NCI-H2171 treated with DMSO at 0.1 percent for 48 hours (cell line): ENCODE measurements around the gene PHACTR3.

Experiments
- DNase-seq: peaks from one replicate; lab custom pipeline; 2025; lab: John Stamatoyannopoulos, UW

The PHACTR3 gene

GRCh38 chr20:59777331-59777725 lies 173.0 kb downstream of the PHACTR3 start:
- DNase-seq: no peak

DNA sequence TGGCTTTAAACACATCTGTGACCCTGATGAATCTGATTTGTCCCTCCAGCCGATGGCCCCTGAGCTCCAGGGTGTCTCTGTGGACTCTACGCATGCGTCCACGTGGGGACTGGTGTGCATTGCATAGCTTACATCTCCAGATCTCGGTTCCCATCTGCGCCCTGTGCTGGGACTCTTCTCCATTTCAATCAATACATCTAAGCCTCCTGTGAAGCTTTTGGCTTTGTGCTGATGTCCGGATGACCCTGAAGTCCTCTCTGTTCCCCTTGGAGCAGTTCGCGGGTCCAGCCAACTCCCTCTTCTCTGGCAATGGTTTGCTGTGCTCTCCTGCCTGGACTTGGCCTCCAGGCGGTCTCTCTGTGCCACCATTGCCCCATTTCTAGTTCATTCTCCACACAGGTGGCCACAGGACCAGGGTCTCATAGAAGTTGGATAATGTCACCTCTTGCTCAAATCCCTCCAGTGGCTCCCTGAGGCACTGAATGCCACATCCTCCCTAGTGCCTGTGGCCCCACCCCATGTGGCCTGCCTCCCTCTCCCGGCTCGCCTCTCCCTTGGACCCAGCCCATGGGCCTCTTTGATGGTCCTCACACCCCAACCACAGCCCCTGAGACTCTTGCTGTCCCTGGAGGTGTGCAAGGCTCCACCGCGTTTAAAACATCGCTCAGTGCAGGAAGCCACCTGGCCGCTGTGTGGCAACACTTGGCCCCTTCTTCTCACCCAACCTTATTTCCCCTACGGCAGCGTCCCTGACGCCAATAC lies 173.7 kb downstream of the PHACTR3 start:
- DNase-seq: no peak

DNA sequence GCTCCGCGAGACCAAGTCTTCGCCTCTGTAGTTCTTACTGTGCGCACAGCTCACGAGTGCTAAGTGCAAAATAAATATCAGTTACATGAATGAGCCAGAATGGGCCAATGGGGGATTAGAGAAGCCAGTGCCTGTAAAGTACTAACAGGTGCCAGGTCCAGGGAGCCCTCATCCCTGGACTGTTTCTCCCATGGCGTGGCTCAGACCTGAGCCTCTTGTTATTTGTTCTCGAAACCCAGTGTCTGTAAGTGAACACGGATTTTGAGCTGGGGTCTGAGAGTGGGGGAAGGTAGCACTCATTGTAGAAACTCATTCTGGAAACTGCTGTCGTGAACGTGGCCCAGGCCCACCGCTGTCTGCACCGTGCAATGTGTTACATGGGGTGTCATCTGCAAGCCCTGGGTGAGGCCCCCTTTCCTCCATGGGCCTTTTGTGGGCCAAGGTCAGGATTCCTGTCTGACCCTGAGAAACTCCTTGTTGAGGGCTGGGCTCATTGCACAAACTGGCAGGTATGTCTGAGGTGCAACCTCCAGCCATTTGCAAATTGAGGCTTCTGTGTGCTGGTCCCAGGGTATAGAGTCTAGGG lies 174.4 kb downstream of the PHACTR3 start:
- DNase-seq: no peak

DNA sequence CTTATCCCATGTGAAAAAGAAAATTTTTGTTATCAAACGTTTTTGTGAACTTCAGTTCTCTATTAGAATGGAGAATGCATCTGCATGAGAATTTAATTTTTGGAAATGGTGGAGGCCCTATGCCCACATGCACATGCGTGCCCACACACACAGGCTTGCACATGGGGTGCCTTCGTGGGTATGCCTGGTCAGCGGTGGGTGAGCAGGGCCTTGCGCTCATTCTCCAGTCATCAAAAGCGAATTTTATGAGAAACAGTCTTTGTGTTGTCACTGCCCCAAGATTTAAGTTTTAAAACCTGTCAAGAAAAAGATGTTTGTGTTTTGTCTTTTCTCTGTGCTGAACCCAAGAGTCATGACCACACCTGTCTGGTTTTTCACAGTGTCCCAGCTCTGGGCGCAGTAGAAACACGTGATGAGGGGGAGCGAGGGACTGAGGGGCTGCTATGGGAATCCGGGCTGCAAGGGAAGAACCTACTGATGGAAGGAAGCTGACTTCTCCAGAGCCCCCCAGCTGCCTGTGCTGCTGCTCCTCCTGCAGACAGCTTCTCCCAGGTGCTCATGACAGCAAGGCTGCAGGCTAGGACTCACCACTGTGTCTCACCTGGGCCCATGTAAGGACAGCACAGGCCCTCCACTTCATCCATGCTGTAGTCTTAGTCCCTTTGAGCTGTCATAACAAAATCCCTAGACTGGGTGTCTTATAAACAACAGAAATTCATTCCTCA lies 175.5 kb downstream of the PHACTR3 start:
- DNase-seq: no peak

- no peak for DNase-seq
These were observed 176.3 kb downstream of the PHACTR3 start for GRCh38 chr20:59780494-59781185.

DNA sequence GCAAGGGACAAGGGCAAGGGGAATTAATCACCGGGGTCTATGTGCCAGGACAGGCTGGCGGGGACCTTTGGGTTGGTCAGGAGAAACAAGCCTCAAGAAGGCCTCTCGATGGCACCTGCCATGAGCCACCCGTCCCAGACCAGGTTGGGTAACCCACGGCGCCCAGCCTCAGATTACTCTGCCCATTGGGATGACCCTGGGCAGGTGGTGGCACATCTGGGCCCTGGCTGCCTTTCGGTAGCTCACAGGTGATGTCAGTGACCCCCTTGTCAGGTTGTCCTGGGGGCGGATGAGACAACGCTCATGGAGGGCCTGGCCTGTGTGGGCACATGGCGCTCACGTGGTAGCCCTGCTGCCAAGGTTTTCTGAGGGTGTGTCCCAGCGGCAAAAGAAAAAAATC lies 176.9 kb downstream of the PHACTR3 start:
- no peak for DNase-seq

DNA sequence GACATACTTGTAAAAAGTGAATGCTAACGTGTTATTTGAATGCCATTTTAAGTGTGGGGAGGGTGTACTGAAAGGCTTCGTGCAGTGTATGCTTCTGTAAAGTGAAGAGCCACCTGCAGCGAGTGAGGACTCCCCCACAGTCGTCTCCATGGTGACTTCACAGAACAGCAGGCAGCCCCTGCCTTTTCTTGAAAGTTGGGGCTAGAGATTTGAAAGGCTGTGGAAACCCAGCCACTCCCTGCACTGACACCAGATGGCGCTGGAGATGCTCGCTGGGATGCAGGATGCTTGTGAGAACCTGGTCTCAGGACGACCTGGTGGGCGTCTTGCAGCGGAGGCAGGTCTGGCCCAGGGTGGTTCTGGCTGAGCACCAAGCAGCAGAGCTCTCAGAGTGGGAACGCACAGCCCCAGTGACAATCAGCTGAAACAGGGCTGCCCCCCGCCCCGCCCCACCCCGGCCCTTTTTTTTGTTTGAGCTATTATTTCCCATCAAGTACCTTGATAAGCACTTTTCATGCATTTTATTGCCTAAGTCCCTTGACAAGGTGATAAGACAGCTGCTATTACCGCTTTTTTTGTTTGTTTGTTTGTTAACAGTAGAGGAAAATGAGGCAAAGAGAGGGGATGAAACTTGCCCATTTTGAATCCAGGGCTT lies 178.8 kb downstream of the PHACTR3 start:
- peak; percentile 58 for DNase-seq

- no peak for DNase-seq
These were observed 179.3 kb downstream of the PHACTR3 start for GRCh38 chr20:59783641-59784010.

GRCh38 chr20:59784365-59784764 lies 180.0 kb downstream of the PHACTR3 start:
- no peak for DNase-seq

GRCh38 chr20:59784791-59785668 lies 180.7 kb downstream of the PHACTR3 start:
- DNase-seq: no peak

DNA sequence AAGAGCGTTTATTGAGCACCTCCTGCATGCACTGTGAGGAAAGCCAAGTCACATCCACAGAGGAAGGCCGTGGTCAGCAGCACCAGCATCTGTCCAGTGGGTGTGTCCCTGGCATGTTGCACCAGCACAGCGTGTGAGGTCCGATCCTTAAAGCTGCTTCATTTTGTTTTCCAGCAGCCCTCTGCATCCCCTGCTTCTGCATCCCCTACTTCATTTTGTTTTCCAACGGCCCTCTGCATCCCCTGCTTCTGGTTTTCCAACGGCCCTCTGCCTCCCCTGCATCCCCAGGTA lies 181.3 kb downstream of the PHACTR3 start:
- no peak for DNase-seq

DNA sequence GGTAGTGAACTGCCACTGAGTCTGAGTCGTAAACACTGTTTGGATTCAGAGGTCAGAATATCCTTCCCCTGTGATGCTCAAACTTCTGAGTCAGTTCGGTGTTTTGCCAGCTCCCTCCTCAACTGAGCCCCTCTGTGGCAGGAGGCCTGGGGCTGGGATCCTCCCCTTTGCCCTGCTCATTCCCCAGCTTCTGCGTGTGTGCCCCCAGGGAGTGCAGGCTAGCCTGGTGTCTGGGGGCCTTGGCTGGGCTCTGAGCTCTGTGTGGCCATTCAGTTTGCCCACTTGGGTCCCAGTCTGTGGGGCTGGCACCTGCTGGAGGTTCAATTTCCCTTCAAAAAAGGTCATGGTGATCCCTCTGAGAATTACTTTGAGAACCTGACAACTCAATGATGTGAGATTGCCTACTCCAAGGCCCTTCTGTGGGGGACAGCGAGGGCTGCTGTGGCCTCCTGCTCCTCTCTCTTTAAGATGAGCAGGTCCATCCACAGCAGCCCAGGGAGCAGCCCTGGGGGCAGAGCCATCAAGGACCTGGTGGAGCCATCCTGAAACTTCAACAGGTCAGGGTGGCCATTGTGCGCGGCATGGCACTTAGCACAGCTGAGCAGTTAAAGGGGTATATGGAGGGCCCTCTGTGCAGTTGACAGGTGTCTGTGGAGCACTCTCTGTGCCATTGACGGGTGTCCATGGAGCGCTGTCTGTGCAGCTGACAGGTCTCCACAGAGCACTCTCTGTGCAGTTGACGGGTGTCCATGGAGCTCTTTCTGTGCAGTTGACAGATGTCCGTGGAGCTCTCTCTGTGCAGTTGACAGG lies 181.9 kb downstream of the PHACTR3 start:
- DNase-seq: no peak

- DNase-seq: peak; percentile 7
These were observed 182.6 kb downstream of the PHACTR3 start for GRCh38 chr20:59786801-59787537.

DNA sequence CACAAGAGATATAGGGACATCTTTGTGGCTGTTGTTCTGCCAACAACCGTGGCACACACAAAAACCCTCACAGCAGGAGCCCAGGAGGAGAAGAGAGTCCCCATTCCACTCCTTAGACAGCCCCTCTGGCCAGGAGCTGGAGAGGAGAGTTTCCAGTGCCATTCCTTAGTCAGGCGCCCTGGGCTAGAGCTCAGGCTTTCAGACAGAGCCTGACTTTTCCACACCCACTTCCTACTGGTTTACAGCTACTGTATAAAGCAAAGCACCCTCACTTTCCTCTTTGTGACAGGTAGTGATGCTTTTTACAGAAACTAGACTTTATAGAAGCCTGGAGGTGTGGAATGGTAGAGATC lies 183.2 kb downstream of the PHACTR3 start:
- DNase-seq: no peak

- no peak for DNase-seq
These were observed 183.9 kb downstream of the PHACTR3 start for GRCh38 chr20:59788196-59788735.

- no peak for DNase-seq
These were observed 184.6 kb downstream of the PHACTR3 start for GRCh38 chr20:59788811-59789397.

- no peak for DNase-seq
These were observed 185.3 kb downstream of the PHACTR3 start for GRCh38 chr20:59789686-59790085.

- DNase-seq: no peak
These were observed 186.0 kb downstream of the PHACTR3 start for GRCh38 chr20:59790346-59790745.

DNA sequence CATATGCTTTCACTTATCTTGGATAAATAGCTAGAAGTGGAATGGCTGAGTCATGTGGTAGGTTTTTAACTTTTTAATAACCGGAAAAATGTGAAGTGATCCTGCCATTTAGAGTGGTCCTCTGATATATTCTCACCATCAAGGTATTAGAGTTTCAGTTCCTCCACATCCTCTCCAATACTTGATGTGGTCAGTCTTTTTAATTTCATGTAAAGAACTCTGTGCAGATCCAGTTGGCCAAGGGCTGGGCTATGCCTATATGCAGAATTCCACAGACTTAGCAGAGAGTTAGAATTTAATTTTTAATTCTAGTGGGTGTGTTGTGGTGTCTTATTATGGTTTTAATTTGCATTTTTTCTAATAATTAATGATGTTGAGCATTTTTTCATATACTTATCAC lies 188.0 kb downstream of the PHACTR3 start:
- DNase-seq: no peak
